IPS DF 19.7 (cell line): ENCODE measurements around the gene PHYHD1.

ENCODE experiments used
- DNase-seq: peaks from one replicate; pipeline ENCODE4 v3.0.0-alpha.2; 2013; ENCODE audit warnings: low read depth, low spot score

PHYHD1 gene

GRCh38 chr9:128901379-128901778 is 19.4 kb upstream of the PHYHD1 start:
- DNase-seq, result no peak

- no peak for DNase-seq
Measured at GRCh38 chr9:128901822-128902221, 19.0 kb upstream of the PHYHD1 start.

- DNase-seq, result no peak
Measured at GRCh38 chr9:128902351-128903078, 18.3 kb upstream of the PHYHD1 start.

- DNase-seq, result no peak
Measured at GRCh38 chr9:128903079-128903461, 17.7 kb upstream of the PHYHD1 start.

- DNase-seq, result no peak
Measured at GRCh38 chr9:128903871-128904620, 16.7 kb upstream of the PHYHD1 start.

- DNase-seq, result no peak
Measured at GRCh38 chr9:128905964-128906363, 14.8 kb upstream of the PHYHD1 start.

- DNase-seq, result no peak
Measured at GRCh38 chr9:128906741-128907140, 14.0 kb upstream of the PHYHD1 start.

- no peak for DNase-seq
Measured at GRCh38 chr9:128908372-128908771, 12.4 kb upstream of the PHYHD1 start.

GRCh38 chr9:128909859-128910258 is 10.9 kb upstream of the PHYHD1 start:
- no peak for DNase-seq

- no peak for DNase-seq
Measured at GRCh38 chr9:128910906-128911305, 9.9 kb upstream of the PHYHD1 start.

GRCh38 chr9:128911529-128912035 is 9.2 kb upstream of the PHYHD1 start:
- DNase-seq, result no peak

GRCh38 chr9:128912270-128912853 is 8.4 kb upstream of the PHYHD1 start:
- DNase-seq, result no peak

GRCh38 chr9:128913048-128913900 is 7.5 kb upstream of the PHYHD1 start:
- no peak for DNase-seq

GRCh38 chr9:128913995-128914772 is 6.6 kb upstream of the PHYHD1 start:
- DNase-seq, result no peak

- no peak for DNase-seq
Measured at GRCh38 chr9:128916204-128916603, 4.6 kb upstream of the PHYHD1 start.

GRCh38 chr9:128916745-128917144 is 4.0 kb upstream of the PHYHD1 start:
- DNase-seq, result no peak

GRCh38 chr9:128917151-128917849 is 3.5 kb upstream of the PHYHD1 start:
- no peak for DNase-seq

- no peak for DNase-seq
Measured at GRCh38 chr9:128918921-128919320, 1.9 kb upstream of the PHYHD1 start.

GRCh38 chr9:128919402-128920089 is 1.2 kb upstream of the PHYHD1 start:
- DNase-seq, result no peak
